Epidermal melanocyte (primary cell): ENCODE results near the gene PPP2R1B.
"Not testable (repeated sequence)": the region's sequence is repeated elsewhere in the genome, so short reads cannot be mapped to it uniquely, and the experiment has no call there.

ENCODE experiments used
- DNase-seq: peaks from one replicate; pipeline ENCODE4 v3.0.0; 2011; ENCODE audit warnings: low spot score; ENCODE audit not compliant: insufficient read length

Gene PPP2R1B

GRCh38 chr11:111727431-111727830, 38.8 kb downstream of the PPP2R1B start:
- no peak for DNase-seq

- DNase-seq = no peak
These were observed 39.9 kb downstream of the PPP2R1B start for GRCh38 chr11:111726301-111726713.

GRCh38 chr11:111725621-111726020, 40.6 kb downstream of the PPP2R1B start:
- DNase-seq = no peak

GRCh38 chr11:111724615-111725129, 41.5 kb downstream of the PPP2R1B start:
- no peak for DNase-seq

GRCh38 chr11:111723595-111723994, 42.6 kb downstream of the PPP2R1B start:
- DNase-seq = no peak

GRCh38 chr11:111722501-111722900, 43.7 kb downstream of the PPP2R1B start:
- DNase-seq = no peak

GRCh38 chr11:111720801-111721494, 45.2 kb downstream of the PPP2R1B start:
- DNase-seq = no peak

GRCh38 chr11:111719379-111719778, 46.8 kb downstream of the PPP2R1B start:
- no peak for DNase-seq

GRCh38 chr11:111718859-111719258, 47.3 kb downstream of the PPP2R1B start:
- DNase-seq = no peak

- no peak for DNase-seq
These were observed 47.8 kb downstream of the PPP2R1B start for GRCh38 chr11:111718436-111718835.

GRCh38 chr11:111717660-111718059, 48.5 kb downstream of the PPP2R1B start:
- not testable (repeated sequence) for DNase-seq

GRCh38 chr11:111715142-111715816, 50.9 kb downstream of the PPP2R1B start:
- no peak for DNase-seq

GRCh38 chr11:111714522-111714921, 51.7 kb downstream of the PPP2R1B start:
- DNase-seq = no peak

- DNase-seq = no peak
These were observed 58.5 kb downstream of the PPP2R1B start for GRCh38 chr11:111707691-111708067.

GRCh38 chr11:111707039-111707690, 59.0 kb downstream of the PPP2R1B start:
- DNase-seq = no peak

GRCh38 chr11:111703576-111703975, 62.6 kb downstream of the PPP2R1B start:
- DNase-seq = no peak

- DNase-seq = no peak
These were observed 63.6 kb downstream of the PPP2R1B start for GRCh38 chr11:111702623-111703022.

GRCh38 chr11:111700162-111700561, 66.0 kb downstream of the PPP2R1B start:
- DNase-seq = no peak

GRCh38 chr11:111699579-111700156, 66.5 kb downstream of the PPP2R1B start:
- no peak for DNase-seq

- no peak for DNase-seq
These were observed 67.2 kb downstream of the PPP2R1B start for GRCh38 chr11:111698852-111699559.

GRCh38 chr11:111697933-111698371, 68.2 kb downstream of the PPP2R1B start:
- no peak for DNase-seq
